SIG-M5 treated with dmso at 0.1 percent for 504 hours (cell line): Measurements from ENCODE around the gene SSTR5.

Source experiments
- DNase-seq: peaks from one replicate; lab custom pipeline; 2025; ENCODE audit not compliant: unreplicated experiment; lab: John Stamatoyannopoulos, UW

The SSTR5 gene

GRCh38 chr16:1054660-1055556 lies 17.6 kb upstream of the SSTR5 start:
- DNase-seq = peak; percentile 9

GRCh38 chr16:1055557-1055924 lies 17.0 kb upstream of the SSTR5 start:
- no peak for DNase-seq

- no peak for DNase-seq
Observed at GRCh38 chr16:1056196-1056595, 16.4 kb upstream of the SSTR5 start.

GRCh38 chr16:1057252-1057932 lies 15.2 kb upstream of the SSTR5 start:
- peak; percentile 2 for DNase-seq

- no peak for DNase-seq
Observed at GRCh38 chr16:1058216-1058615, 14.3 kb upstream of the SSTR5 start.

- no peak for DNase-seq
Observed at GRCh38 chr16:1059310-1059709, 13.2 kb upstream of the SSTR5 start.

- no peak for DNase-seq
Observed at GRCh38 chr16:1060416-1061340, 11.9 kb upstream of the SSTR5 start.

GRCh38 chr16:1061769-1062505 lies 10.6 kb upstream of the SSTR5 start:
- DNase-seq = no peak

- DNase-seq = no peak
Observed at GRCh38 chr16:1062895-1063294, 9.7 kb upstream of the SSTR5 start.

GRCh38 chr16:1063728-1064127 lies 8.8 kb upstream of the SSTR5 start:
- no peak for DNase-seq

GRCh38 chr16:1065469-1066128 lies 6.9 kb upstream of the SSTR5 start:
- DNase-seq = no peak

GRCh38 chr16:1066584-1067172 lies 5.9 kb upstream of the SSTR5 start:
- no peak for DNase-seq

GRCh38 chr16:1067629-1068028 lies 4.9 kb upstream of the SSTR5 start:
- no peak for DNase-seq

GRCh38 chr16:1068451-1068850 lies 4.1 kb upstream of the SSTR5 start:
- no peak for DNase-seq

- DNase-seq = no peak
Observed at GRCh38 chr16:1069154-1069553, 3.4 kb upstream of the SSTR5 start.

- DNase-seq = no peak
Observed at GRCh38 chr16:1070084-1070863, 2.3 kb upstream of the SSTR5 start.

- DNase-seq = no peak
Observed at GRCh38 chr16:1070864-1071408, 1.6 kb upstream of the SSTR5 start.

- no peak for DNase-seq
Observed at GRCh38 chr16:1071561-1072225, 854 bp upstream of the SSTR5 start.
